ENCODE results near the gene ZMIZ2. TPM values are rescaled to one million over a fixed set of nuclear protein-coding genes. Genes with fewer than 3 reads are reported as not detected.

Gene ZMIZ2
- total and polyA plus RNA-seq, 8 donors = 54.0 to 96.1 (median 65.8) TPM

DNA sequence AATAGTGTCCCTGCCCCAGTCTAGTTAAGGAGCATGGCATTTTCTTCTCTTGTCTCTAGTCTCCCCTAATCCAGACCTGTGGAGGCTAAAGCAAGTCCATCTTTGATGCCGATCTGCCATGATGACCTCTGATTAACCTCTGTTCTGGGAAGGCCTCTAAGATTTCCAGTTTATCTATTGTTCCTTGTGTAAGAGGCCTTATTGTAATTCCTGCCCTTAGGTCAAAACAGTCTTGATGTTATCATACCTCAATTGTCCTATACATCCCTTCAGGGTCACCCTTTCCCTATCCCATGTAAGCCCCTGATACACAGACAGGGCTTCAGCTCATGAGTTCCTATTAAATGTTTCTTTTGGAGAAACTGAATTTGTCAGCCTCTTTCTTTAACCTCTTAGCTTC lies 4.9 kb upstream of the ZMIZ2 start:
- intact Hi-C loops (cut with DNase I) = no loop called here
- ATAC-seq = no peak

GRCh38 chr7:44748948-44749731 lies 493 bp downstream of the ZMIZ2 start:
- intact Hi-C loops (cut with DNase I) = no loop called here
- ATAC-seq = peak; percentile 1

More for the DNA sequence above, 4.9 kb upstream of the ZMIZ2 start:
- DNase-seq = no peak
- Histone ChIP-seq H3K4me1 (peaks cover 0 to 11% of the 10 kb centered on the region in 2 donors), H3K27me3 (no peaks in the 10 kb centered on the region), H3K27ac (peak overlapping the region in 1 of 2 donors; percentile 35), H3K4me3 (no peak overlapping the region), H3K36me3 (no peaks in the 10 kb centered on the region), H3K9me3 (no peaks in the 10 kb centered on the region)
- TF ChIP-seq, protein P1, sequence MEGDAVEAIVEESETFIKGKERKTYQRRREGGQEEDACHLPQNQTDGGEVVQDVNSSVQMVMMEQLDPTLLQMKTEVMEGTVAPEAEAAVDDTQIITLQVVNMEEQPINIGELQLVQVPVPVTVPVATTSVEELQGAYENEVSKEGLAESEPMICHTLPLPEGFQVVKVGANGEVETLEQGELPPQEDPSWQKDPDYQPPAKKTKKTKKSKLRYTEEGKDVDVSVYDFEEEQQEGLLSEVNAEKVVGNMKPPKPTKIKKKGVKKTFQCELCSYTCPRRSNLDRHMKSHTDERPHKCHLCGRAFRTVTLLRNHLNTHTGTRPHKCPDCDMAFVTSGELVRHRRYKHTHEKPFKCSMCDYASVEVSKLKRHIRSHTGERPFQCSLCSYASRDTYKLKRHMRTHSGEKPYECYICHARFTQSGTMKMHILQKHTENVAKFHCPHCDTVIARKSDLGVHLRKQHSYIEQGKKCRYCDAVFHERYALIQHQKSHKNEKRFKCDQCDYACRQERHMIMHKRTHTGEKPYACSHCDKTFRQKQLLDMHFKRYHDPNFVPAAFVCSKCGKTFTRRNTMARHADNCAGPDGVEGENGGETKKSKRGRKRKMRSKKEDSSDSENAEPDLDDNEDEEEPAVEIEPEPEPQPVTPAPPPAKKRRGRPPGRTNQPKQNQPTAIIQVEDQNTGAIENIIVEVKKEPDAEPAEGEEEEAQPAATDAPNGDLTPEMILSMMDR (IDR thresholded peaks at IDR 0.05) = no peak

GRCh38 chr7:44749992-44750391 lies 1.3 kb downstream of the ZMIZ2 start:
- TF ChIP-seq, protein P1 (IDR thresholded peaks at IDR 0.05) = no peak
- Histone ChIP-seq H3K9me3 (no peaks in the 10 kb centered on the region), H3K27ac (no peak overlapping the region), H3K4me1 (peaks cover 25 to 47% of the 10 kb centered on the region in 2 donors), H3K27me3 (no peaks in the 10 kb centered on the region), H3K4me3 (peak overlapping the region in 1 of 2 donors; percentile 89), H3K36me3 (no peaks in the 10 kb centered on the region)
- intact Hi-C loops (cut with DNase I) = no loop called here
- no peak for ATAC-seq
- DNase-seq = no peak

More at GRCh38 chr7:44748948-44749731, 493 bp downstream of the ZMIZ2 start:
- peak overlapping the region; percentile 44 to 95 for H3K27ac ChIP-seq
- DNase-seq = no peak
- H3K27me3 ChIP-seq = no peaks in the 10 kb centered on the region
- H3K9me3 ChIP-seq = no peaks in the 10 kb centered on the region
- peaks cover 25 to 38% of the 10 kb centered on the region in 2 donors for H3K4me1 ChIP-seq
- H3K36me3 ChIP-seq = no peaks in the 10 kb centered on the region
- peak overlapping the region; percentile 89 to 90 for H3K4me3 ChIP-seq
- TF ChIP-seq, protein P1 (IDR thresholded peaks at IDR 0.05) = no peak

- Histone ChIP-seq H3K4me1 (peaks cover 28 to 51% of the 10 kb centered on the region in 2 donors), H3K4me3 (peak overlapping the region in 1 of 2 donors; percentile 89), H3K36me3 (no peaks in the 10 kb centered on the region), H3K27ac (peak overlapping the region in 1 of 2 donors; percentile 39), H3K9me3 (no peaks in the 10 kb centered on the region), H3K27me3 (no peaks in the 10 kb centered on the region)
- TF ChIP-seq, protein P1 (IDR thresholded peaks at IDR 0.05) = no peak
- no peak for ATAC-seq
- DNase-seq = no peak
- intact Hi-C loops (cut with DNase I) = no loop called here
These were observed 1.8 kb downstream of the ZMIZ2 start for GRCh38 chr7:44750424-44750823.

- Histone ChIP-seq H3K36me3 (no peaks in the 10 kb centered on the region), H3K27me3 (no peaks in the 10 kb centered on the region), H3K9me3 (no peaks in the 10 kb centered on the region), H3K4me3 (peak overlapping the region in 1 of 2 donors; percentile 89), H3K4me1 (peaks cover 34 to 57% of the 10 kb centered on the region in 2 donors), H3K27ac (peak overlapping the region; percentile 7 to 39)
- intact Hi-C loops (cut with DNase I) = no loop called here
- DNase-seq (no peak), ATAC-seq (no peak)
- TF ChIP-seq, protein P1 (IDR thresholded peaks at IDR 0.05) = no peak
These were observed 2.4 kb downstream of the ZMIZ2 start for GRCh38 chr7:44750921-44751571.

All from left lung (tissue), 10 donors.